Activated CD4-positive, alpha-beta T cell treated with anti-CD3 and anti-CD28 coated beads, Interleukin-2, amount 50 U/mL, for 16 hours (primary cell): ENCODE measurements around the gene MAN1C1.

Experiments
- DNase-seq: peaks from one replicate; pipeline ENCODE4 v3.0.0-alpha.2; 2020

The MAN1C1 gene

GRCh38 chr1:25616095-25616986 is at the start of gene MAN1C1:
TSS of gene MAN1C1 (plus strand) at chr1:25616791. CDS start at chr1:25617798, 1,007 bp downstream.
- peak; percentile 67 for DNase-seq

GRCh38 chr1:25567710-25568089 is 48.9 kb upstream of the MAN1C1 start:
- no peak for DNase-seq

- DNase-seq: no peak
Observed at GRCh38 chr1:25568090-25568833, 48.3 kb upstream of the MAN1C1 start.

- no peak for DNase-seq
Observed at GRCh38 chr1:25568834-25569596, 47.6 kb upstream of the MAN1C1 start.

- DNase-seq: no peak
Observed at GRCh38 chr1:25569597-25570396, 46.8 kb upstream of the MAN1C1 start.

- no peak for DNase-seq
Observed at GRCh38 chr1:25570798-25571521, 45.6 kb upstream of the MAN1C1 start.

GRCh38 chr1:25571522-25571970 is 45.0 kb upstream of the MAN1C1 start:
- DNase-seq: no peak

GRCh38 chr1:25572107-25572506 is 44.5 kb upstream of the MAN1C1 start:
- no peak for DNase-seq

GRCh38 chr1:25572708-25573590 is 43.6 kb upstream of the MAN1C1 start:
- DNase-seq: peak; percentile 21

GRCh38 chr1:25573591-25573930 is 43.0 kb upstream of the MAN1C1 start:
- DNase-seq: no peak

GRCh38 chr1:25573961-25574360 is 42.6 kb upstream of the MAN1C1 start:
- no peak for DNase-seq

- DNase-seq: no peak
Observed at GRCh38 chr1:25575191-25575590, 41.4 kb upstream of the MAN1C1 start.

GRCh38 chr1:25576459-25577133 is 40.0 kb upstream of the MAN1C1 start:
- DNase-seq: no peak

- no peak for DNase-seq
Observed at GRCh38 chr1:25577134-25577920, 39.3 kb upstream of the MAN1C1 start.

- no peak for DNase-seq
Observed at GRCh38 chr1:25579292-25580252, 37.0 kb upstream of the MAN1C1 start.

GRCh38 chr1:25580927-25581326 is 35.7 kb upstream of the MAN1C1 start:
- no peak for DNase-seq

GRCh38 chr1:25581764-25582163 is 34.8 kb upstream of the MAN1C1 start:
- no peak for DNase-seq
